ENCODE measurements around the gene ITM2C.

ITM2C gene

GRCh38 chr2:230908092-230908594 is 43.4 kb downstream of the ITM2C start:
- DNase-seq (ENCODE audit: low read depth): no peak

GRCh38 chr2:230908595-230909191 is 44.0 kb downstream of the ITM2C start:
- peak; percentile 70 for DNase-seq (ENCODE audit: low read depth)

DNA sequence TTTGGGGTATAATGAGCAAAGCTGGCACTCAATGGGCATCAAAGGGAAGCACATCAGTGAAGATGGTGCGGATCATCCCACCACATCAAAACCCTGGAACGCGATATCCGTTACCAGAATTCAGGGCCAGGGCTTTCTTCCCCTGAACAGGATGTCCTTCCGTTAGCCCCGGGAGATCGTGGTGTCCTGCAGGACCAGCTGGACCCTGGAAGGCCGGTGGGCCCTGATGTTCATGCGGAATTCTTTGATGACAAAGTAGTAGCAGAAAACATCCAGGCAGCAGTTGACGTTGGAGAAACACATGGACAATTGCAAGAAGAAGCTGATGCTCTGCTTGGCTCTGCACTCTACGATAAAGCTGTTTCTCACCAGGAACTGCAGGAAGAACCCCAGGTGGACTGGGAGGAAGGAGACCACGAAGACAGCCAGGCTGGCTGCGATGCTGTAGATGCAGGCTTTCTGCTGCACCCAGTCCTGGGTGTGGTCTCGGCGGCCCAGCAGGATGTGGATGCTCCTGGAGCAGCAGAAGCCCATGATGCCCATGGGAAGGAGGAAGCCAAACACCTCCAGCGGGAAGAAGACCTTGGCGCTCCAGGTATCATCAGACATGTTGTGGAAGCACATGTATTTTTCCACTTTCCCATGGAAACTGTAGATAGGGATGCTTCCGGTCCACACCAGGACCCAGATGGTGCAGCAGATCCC is 45.3 kb downstream of the ITM2C start:
- DNase-seq (ENCODE audit: low read depth): no peak

GRCh38 chr2:230910546-230911177 is 45.9 kb downstream of the ITM2C start:
- no peak for DNase-seq (ENCODE audit: low read depth)

- DNase-seq (ENCODE audit: low read depth): no peak
These were observed 47.3 kb downstream of the ITM2C start for GRCh38 chr2:230912046-230912445.

- DNase-seq (ENCODE audit: low read depth): no peak
These were observed 48.0 kb downstream of the ITM2C start for GRCh38 chr2:230912724-230913123.

- no peak for DNase-seq (ENCODE audit: low read depth)
These were observed 48.8 kb downstream of the ITM2C start for GRCh38 chr2:230913406-230914143.

DNA sequence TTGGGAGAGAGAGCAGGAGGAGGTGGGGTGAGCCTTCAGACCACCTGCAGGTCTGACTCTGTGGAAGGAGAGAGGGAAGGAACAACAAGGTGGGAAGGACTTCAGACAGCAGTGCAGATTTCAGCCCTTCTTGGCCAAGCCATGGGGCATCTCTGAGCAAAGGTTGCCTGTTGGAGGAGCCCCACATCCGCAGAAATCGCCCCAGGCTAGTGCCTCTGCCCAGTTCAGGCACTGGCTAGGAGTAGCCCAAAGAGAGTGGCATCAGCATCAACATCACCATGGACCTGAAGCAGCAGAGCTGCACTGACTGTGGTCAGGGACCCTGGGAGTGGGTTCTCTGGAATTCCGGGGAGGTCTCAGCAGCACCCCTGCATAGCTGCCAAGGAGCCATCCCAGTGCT is 50.1 kb downstream of the ITM2C start:
- no peak for DNase-seq (ENCODE audit: low read depth)

DNA sequence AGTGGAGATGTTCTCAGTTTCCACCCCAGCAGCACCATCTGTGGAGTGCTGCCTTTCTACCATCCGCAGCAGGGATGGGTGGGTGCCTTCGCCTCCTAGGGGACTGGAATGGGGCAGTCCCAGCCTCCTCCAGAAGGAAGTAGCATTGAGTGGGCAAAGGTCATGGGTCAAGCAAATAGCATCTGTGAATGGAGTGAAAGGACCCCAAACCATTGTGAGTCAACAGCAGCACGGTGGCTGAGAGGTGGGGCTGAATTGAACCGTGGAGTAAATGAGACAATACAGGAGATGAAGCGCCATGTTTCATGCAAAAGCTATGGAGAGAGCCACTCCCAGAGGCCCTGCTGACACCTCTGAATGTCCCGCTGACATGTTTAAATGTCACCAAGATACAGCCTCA is 50.6 kb downstream of the ITM2C start:
- DNase-seq (ENCODE audit: low read depth): no peak

- no peak for DNase-seq (ENCODE audit: low read depth)
These were observed 51.5 kb downstream of the ITM2C start for GRCh38 chr2:230916218-230916617.

GRCh38 chr2:230919240-230919639 is 54.5 kb downstream of the ITM2C start:
- DNase-seq (ENCODE audit: low read depth): no peak

DNA sequence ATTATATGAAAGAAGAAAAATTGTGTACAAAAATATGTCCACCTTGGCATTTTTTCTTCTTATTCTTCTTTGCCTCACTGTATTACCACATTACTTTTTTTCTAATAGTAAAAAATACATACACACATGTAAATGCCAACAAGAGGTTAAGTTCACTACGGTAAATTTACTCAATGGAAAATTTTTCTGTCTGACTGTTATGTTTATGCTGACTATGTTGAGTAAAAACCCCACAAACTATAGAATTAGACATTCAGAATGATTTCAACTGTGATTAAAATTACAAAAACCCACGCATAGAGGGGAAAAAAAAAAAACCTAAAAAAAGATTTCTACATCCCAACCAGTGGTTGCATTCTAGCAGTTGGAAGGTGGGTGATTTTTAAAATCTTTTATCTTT is 54.9 kb downstream of the ITM2C start:
- DNase-seq (ENCODE audit: low read depth): no peak

DNA sequence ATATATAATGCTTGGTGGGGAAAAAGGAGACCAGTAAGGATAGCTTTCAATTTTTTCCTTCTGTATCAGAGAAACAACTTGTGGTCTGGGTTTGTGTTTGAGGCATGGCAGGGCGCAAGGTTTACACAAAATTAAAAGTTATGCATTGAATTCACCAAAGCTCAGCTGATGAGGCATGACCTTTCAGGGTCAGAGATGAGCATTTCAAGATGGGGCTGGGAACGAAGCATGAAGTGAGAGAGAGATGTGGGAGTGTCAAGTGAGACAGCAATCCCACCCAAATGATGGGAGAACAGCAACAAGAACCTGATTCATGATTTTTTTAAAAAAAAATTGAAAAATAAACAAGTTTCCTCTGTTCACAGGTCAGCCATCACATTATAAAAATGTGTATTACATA is 55.4 kb downstream of the ITM2C start:
- no peak for DNase-seq (ENCODE audit: low read depth)

DNA sequence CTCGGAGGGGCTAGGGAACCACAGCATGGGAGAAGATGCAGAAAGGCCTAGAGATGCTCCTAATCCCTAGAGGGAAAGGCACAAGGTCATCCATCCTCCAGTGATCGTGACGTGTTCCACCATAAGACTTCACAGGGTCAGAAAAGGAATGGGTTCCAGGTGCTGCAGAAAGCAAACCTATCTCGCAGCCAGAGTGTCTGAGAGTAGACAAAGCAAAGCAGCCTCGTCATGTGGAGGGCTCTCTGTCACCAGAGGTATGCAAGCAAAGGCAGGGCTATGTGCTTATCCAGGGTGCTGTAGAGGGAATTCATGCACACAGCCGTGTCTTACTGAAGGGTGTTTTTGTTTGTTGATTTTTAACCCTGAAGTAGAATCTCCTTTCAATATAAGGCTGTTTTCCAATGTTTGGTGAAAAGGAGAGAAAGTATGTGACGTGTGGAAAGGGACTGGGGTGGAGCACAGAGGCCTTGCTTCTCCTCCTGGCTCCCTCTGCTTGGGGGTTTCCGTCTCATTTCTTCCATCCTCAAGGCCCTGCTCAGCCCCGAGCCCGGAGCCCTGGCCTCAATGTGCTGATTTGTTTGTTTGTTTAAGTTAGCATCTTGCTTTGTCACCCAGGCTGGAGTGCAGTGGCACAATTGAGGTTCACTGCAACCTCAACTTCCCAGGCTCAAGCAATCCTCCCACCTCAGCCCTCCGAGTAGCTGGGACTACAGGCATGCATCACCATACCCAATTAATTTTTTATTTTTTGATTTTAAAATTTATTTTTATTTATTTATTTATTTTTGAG is 57.3 kb downstream of the ITM2C start:
- no peak for DNase-seq (ENCODE audit: low read depth)

- DNase-seq (ENCODE audit: low read depth): no peak
These were observed 58.4 kb downstream of the ITM2C start for GRCh38 chr2:230922951-230923717.

- DNase-seq (ENCODE audit: low read depth): no peak
These were observed 59.3 kb downstream of the ITM2C start for GRCh38 chr2:230924092-230924469.

DNA sequence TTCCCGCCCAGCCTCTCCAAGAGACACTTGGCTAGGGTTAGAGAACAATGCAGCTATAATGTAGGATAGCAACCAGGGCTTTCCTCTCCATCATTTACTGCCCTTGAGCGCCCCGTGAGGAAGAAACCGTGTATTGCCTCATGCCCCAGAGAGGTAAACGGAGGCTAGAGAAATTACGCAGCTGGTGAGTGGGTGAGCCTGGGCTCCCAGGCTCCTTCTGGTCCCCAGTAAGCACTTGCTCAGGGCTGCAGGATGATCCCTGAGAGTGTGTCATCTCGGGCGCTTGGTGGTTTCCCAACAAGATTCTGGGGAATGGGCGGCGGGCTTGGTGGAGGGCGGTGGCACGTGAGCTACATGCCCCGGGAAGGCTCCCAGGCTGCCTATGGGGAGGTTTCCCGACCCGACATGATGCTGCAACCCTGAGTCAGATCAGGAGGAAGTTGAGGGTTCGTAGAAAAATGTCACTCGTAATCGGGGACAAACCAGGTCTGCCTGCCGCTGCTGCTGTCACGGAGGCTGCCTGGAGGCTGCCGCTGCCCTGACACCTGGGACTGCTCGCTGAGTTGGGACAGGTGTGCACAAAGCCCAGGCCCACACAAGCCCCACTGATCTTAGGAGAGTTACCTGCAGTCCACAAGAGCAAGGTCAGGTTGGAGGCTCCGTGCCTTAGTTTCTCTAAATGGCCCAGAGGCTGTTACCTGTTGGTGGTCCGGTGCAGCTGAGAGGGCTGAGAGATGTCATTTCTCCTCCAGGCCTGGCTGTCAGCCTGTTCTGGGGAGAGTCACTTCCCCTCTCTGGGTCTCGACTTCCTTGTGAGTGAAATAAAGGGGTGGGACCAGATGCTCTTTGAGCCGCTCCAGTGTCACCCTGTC is 60.0 kb downstream of the ITM2C start, which contains the start of gene GPR55:
TSS of gene GPR55 (minus strand) at position 773 of the 872 bp plus-strand sequence. CDS start 14,280 bp downstream, outside the sequence.
- DNase-seq (ENCODE audit: low read depth): no peak

DNA sequence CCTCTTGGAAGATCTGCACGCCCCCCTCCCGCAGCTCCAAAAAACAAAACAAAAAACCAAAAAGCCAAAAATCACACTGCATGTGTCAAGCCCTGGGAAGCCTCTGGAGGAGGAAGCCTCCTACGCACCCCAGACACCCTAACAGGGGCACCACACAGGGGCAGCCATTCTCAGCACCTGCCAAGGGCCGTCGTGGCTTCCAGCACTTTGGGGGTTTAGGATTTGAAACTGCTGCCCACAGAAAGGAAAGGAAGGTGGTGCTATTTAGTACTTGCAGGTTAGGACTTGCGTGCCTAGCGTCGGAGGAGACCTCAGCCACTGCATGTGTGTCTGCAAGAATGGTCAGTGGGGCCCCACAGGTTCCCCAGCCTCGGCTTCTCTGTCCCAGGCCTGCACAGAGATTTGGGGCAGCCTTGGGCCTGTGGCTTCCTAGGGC is 60.7 kb downstream of the ITM2C start:
- no peak for DNase-seq (ENCODE audit: low read depth)

- no peak for DNase-seq (ENCODE audit: low read depth)
These were observed 61.4 kb downstream of the ITM2C start for GRCh38 chr2:230925879-230926765.
